Measurements from ENCODE around the gene C18orf32.
"Not testable (repeated sequence)": the region's sequence is repeated elsewhere in the genome, so short reads cannot be mapped to it uniquely, and the experiment has no call there.

GRCh38 chr18:49452534-49452933 lies 34.5 kb downstream of the C18orf32 start:
- TF ChIP-seq CTCF, POLR2A, POLR2AphosphoS5 (IDR thresholded peaks at IDR 0.05): not testable (repeated sequence)
